ENCODE results near the gene ZNF423. TPM values are rescaled to one million over a fixed set of nuclear protein-coding genes. Genes with fewer than 3 reads are reported as not detected.

Gene ZNF423
- total RNA-seq, 3 donors from 2014 or later (not counting 1 experiment from before 2014, with no cell fraction given) = not detected

- peak in 1 of 2 donors; percentile 25 for DNase-seq
- Histone ChIP-seq H3K36me3 (ENCODE audit: control insufficient read depth, insufficient read depth, low read length) (no peaks in the 10 kb centered on the region), H3K27ac (ENCODE audit: low read length) (no peak overlapping the region), H3K4me1 (ENCODE audit: control insufficient read depth, insufficient read depth, low read length) (no peaks in the 10 kb centered on the region), H3K4me3 (ENCODE audit: low read length) (no peak overlapping the region), H3K9me3 (ENCODE audit: control insufficient read depth, insufficient read depth, low read length) (no peaks in the 10 kb centered on the region), H3K27me3 (ENCODE audit: control insufficient read depth, insufficient read depth, low read length) (no peaks in the 10 kb centered on the region)
- peaks cover 15 to 17% of the 10 kb centered on the region in 2 donors for H3K27me3 Mint-ChIP-seq (ENCODE audit: low read depth in 2 of 2)
- H3K4me3 Mint-ChIP-seq = no peak overlapping the region
- peaks cover 4 to 5% of the 10 kb centered on the region in 2 donors for H3K4me1 Mint-ChIP-seq
- H3K9me3 Mint-ChIP-seq = peaks cover 0 to 3% of the 10 kb centered on the region in 2 donors
- no peak overlapping the region for H3K27ac Mint-ChIP-seq
- H3K36me3 Mint-ChIP-seq = no peaks in the 10 kb centered on the region
- intact Hi-C loops (cut with micrococcal nuclease) = no loop called here
- peak; percentile 10 for TF ChIP-seq CTCF (IDR thresholded peaks at IDR 0.05)
- ATAC-seq = peak in 1 of 3 donors; percentile 61
- WGBS (ENCODE audit: insufficient coverage) = 10% methylated on average over 4 of the region's 5 CpGs
Observed at GRCh38 chr16:49890876-49891275, 35.0 kb upstream of the ZNF423 start.

- Mint-ChIP-seq H3K27me3 (ENCODE audit: low read depth in 2 of 2) (peaks cover 15 to 17% of the 10 kb centered on the region in 2 donors), H3K27ac (no peak overlapping the region), H3K4me3 (no peak overlapping the region), H3K4me1 (peaks cover 4 to 5% of the 10 kb centered on the region in 2 donors), H3K9me3 (peaks cover 0 to 3% of the 10 kb centered on the region in 2 donors), H3K36me3 (no peaks in the 10 kb centered on the region)
- TF ChIP-seq CTCF (IDR thresholded peaks at IDR 0.05) = no peak
- DNase-seq (no peak), ATAC-seq (no peak)
- intact Hi-C loops (cut with micrococcal nuclease) = no loop called here
- Histone ChIP-seq H3K27ac (ENCODE audit: low read length) (no peak overlapping the region), H3K4me3 (ENCODE audit: low read length) (no peak overlapping the region), H3K9me3 (ENCODE audit: control insufficient read depth, insufficient read depth, low read length) (no peaks in the 10 kb centered on the region), H3K4me1 (ENCODE audit: control insufficient read depth, insufficient read depth, low read length) (no peaks in the 10 kb centered on the region), H3K36me3 (ENCODE audit: control insufficient read depth, insufficient read depth, low read length) (no peaks in the 10 kb centered on the region), H3K27me3 (ENCODE audit: control insufficient read depth, insufficient read depth, low read length) (no peaks in the 10 kb centered on the region)
- 85% methylated on average over 3 of the region's 5 CpGs for WGBS (ENCODE audit: insufficient coverage)
Observed at GRCh38 chr16:49889725-49890397, 33.9 kb upstream of the ZNF423 start.

GRCh38 chr16:49886554-49887094 is 30.7 kb upstream of the ZNF423 start:
- intact Hi-C loops (cut with micrococcal nuclease) = no loop called here
- no peak for ATAC-seq
- H3K36me3 ChIP-seq (ENCODE audit: control insufficient read depth, insufficient read depth, low read length) = no peaks in the 10 kb centered on the region
- 88% methylated on average over 7 of the region's 9 CpGs for WGBS (ENCODE audit: insufficient coverage)
- H3K27ac ChIP-seq (ENCODE audit: low read length) = no peak overlapping the region
- peaks cover 13 to 17% of the 10 kb centered on the region in 2 donors for H3K27me3 Mint-ChIP-seq (ENCODE audit: low read depth in 2 of 2)
- no peaks in the 10 kb centered on the region for H3K27me3 ChIP-seq (ENCODE audit: control insufficient read depth, insufficient read depth, low read length)
- peaks cover 0 to 3% of the 10 kb centered on the region in 2 donors for H3K9me3 Mint-ChIP-seq
- no peak overlapping the region for H3K4me3 Mint-ChIP-seq
- H3K4me1 Mint-ChIP-seq = peaks cover 4 to 5% of the 10 kb centered on the region in 2 donors
- no peak for DNase-seq
- no peak for TF ChIP-seq CTCF (IDR thresholded peaks at IDR 0.05)
- H3K9me3 ChIP-seq (ENCODE audit: control insufficient read depth, insufficient read depth, low read length) = no peaks in the 10 kb centered on the region
- H3K4me1 ChIP-seq (ENCODE audit: control insufficient read depth, insufficient read depth, low read length) = no peaks in the 10 kb centered on the region
- no peak overlapping the region for H3K27ac Mint-ChIP-seq
- H3K36me3 Mint-ChIP-seq = no peaks in the 10 kb centered on the region
- H3K4me3 ChIP-seq (ENCODE audit: low read length) = no peak overlapping the region
